C4-2B (cell line): ENCODE measurements around the gene P2RY4.
"Not testable (repeated sequence)": the region's sequence is repeated elsewhere in the genome, so short reads cannot be mapped to it uniquely, and the experiment has no call there.

Experiments
- ZFX ChIP-seq: fragments of 450-650 bp; IDR thresholded peaks from 2 replicates; pipeline ENCODE4 v1.6.1; 2017
- TF ChIP-seq, protein P1 (sequence below): fragments of 450-650 bp; conservative IDR thresholded peaks from 2 replicates; pipeline ENCODE4 v1.5.1; 2017; ENCODE audit warnings: mild to moderate bottlenecking

GRCh38 chrX:70274029-70274428, 14.0 kb upstream of the P2RY4 start:
- TF ChIP-seq, protein P1, sequence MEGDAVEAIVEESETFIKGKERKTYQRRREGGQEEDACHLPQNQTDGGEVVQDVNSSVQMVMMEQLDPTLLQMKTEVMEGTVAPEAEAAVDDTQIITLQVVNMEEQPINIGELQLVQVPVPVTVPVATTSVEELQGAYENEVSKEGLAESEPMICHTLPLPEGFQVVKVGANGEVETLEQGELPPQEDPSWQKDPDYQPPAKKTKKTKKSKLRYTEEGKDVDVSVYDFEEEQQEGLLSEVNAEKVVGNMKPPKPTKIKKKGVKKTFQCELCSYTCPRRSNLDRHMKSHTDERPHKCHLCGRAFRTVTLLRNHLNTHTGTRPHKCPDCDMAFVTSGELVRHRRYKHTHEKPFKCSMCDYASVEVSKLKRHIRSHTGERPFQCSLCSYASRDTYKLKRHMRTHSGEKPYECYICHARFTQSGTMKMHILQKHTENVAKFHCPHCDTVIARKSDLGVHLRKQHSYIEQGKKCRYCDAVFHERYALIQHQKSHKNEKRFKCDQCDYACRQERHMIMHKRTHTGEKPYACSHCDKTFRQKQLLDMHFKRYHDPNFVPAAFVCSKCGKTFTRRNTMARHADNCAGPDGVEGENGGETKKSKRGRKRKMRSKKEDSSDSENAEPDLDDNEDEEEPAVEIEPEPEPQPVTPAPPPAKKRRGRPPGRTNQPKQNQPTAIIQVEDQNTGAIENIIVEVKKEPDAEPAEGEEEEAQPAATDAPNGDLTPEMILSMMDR, result not testable (repeated sequence)
- not testable (repeated sequence) for TF ChIP-seq ZFX
